Measurements from ENCODE around the gene GATC. TPM values are rescaled to one million over a fixed set of nuclear protein-coding genes. Genes with fewer than 3 reads are reported as not detected.

The GATC gene
- total and polyA plus RNA-seq, 2 of the 4 experiments (the other 2 are of a cell fraction) = 8.7 to 16.5 TPM

DNA sequence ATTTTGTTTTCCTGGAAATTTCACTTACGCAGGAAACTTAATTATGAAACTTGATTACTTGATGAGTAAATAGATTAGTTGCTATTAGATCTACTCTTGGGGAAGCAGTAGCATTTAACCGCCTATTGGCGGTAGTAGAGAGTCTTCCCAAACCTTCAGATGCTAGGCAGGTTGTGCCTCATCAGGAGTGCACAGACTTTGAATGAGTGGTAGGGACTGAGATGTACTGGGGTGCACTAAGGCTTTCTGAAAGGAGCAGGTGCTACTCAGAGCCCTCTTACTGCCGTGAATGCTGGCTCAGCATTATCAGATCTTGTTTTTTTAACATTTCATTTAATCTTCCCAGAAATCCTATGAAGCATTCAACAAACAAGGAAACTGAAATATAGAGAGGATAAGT lies 7.7 kb downstream of the GATC start:
- TF ChIP-seq RAD21 (IDR thresholded peaks at IDR 0.05; ENCODE audit: low read length) = peak; percentile 18; the same call in 1 of the 2 replicates
- TF ChIP-seq FOS (IDR thresholded peaks at IDR 0.05; ENCODE audit: low read depth, low read length) = no peak
- TF ChIP-seq, protein P1, sequence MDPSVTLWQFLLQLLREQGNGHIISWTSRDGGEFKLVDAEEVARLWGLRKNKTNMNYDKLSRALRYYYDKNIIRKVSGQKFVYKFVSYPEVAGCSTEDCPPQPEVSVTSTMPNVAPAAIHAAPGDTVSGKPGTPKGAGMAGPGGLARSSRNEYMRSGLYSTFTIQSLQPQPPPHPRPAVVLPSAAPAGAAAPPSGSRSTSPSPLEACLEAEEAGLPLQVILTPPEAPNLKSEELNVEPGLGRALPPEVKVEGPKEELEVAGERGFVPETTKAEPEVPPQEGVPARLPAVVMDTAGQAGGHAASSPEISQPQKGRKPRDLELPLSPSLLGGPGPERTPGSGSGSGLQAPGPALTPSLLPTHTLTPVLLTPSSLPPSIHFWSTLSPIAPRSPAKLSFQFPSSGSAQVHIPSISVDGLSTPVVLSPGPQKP (IDR thresholded peaks at IDR 0.05; ENCODE audit: borderline replicate concordance, low read depth, low read length) = no peak
- TF ChIP-seq MAFK (IDR thresholded peaks at IDR 0.05; ENCODE audit: low read depth, low read length) = peak; percentile 90
- TF ChIP-seq, protein P2, sequence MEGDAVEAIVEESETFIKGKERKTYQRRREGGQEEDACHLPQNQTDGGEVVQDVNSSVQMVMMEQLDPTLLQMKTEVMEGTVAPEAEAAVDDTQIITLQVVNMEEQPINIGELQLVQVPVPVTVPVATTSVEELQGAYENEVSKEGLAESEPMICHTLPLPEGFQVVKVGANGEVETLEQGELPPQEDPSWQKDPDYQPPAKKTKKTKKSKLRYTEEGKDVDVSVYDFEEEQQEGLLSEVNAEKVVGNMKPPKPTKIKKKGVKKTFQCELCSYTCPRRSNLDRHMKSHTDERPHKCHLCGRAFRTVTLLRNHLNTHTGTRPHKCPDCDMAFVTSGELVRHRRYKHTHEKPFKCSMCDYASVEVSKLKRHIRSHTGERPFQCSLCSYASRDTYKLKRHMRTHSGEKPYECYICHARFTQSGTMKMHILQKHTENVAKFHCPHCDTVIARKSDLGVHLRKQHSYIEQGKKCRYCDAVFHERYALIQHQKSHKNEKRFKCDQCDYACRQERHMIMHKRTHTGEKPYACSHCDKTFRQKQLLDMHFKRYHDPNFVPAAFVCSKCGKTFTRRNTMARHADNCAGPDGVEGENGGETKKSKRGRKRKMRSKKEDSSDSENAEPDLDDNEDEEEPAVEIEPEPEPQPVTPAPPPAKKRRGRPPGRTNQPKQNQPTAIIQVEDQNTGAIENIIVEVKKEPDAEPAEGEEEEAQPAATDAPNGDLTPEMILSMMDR (conservative IDR thresholded peaks at IDR 0.05; ENCODE audit: low read depth, low read length) = peak; percentile 56
- no peak for TF ChIP-seq MXI1 (IDR thresholded peaks at IDR 0.05; ENCODE audit: borderline replicate concordance, low read depth, low read length)
- no peak for TF ChIP-seq BHLHE40 (IDR thresholded peaks at IDR 0.05; ENCODE audit: low read depth, low read length)
- TF ChIP-seq NFE2L2 (IDR thresholded peaks at IDR 0.05; ENCODE audit: low read depth, low read length) = no peak
- TF ChIP-seq POLR2A (IDR thresholded peaks at IDR 0.05; ENCODE audit: low read depth, low read length) = no peak
- no peak for TF ChIP-seq RCOR1 (IDR thresholded peaks at IDR 0.05; ENCODE audit: insufficient replicate concordance, low read length)
- Histone ChIP-seq H4K20me1 (ENCODE audit: insufficient read depth, low read length) (peaks cover 14% of the 10 kb centered on the region; the same call in 1 of the 2 replicates), H2AK5ac (ENCODE audit: low read depth, low read length) (no peak overlapping the region), H3K14ac (replicated peaks; ENCODE audit: low read depth, low read length) (no peak overlapping the region), H2AFZ (replicated peaks; ENCODE audit: low read length, poor library complexity) (no peak overlapping the region), H4K5ac (ENCODE audit: low read depth, low read length) (no peak overlapping the region), H3K9ac (ENCODE audit: low read depth, low read length) (no peak overlapping the region), H3K9me1 (ENCODE audit: insufficient read depth, low read length) (no peaks in the 10 kb centered on the region), H3K27me3 (ENCODE audit: control insufficient read depth, insufficient read depth, low read length) (no peaks in the 10 kb centered on the region), H2BK120ac (ENCODE audit: low read depth, low read length) (no peak overlapping the region), H3K9me3 (ENCODE audit: control insufficient read depth, insufficient read depth, low read length) (no peaks in the 10 kb centered on the region), H2BK15ac (ENCODE audit: low read depth, low read length) (no peak overlapping the region), H2BK5ac (ENCODE audit: low read depth, low read length, poor library complexity, severe bottlenecking) (no peak overlapping the region), H3K4me2 (ENCODE audit: low read depth, low read length) (no peak overlapping the region), H3K79me1 (ENCODE audit: low read depth in 1 of 2, low read length in 2 of 2) (peaks cover 8 to 47% of the 10 kb centered on the region in 2 experiments), H4K8ac (ENCODE audit: low read depth in 2 of 2, low read length in 2 of 2) (no peak overlapping the region), H3K56ac (ENCODE audit: extremely low read depth, insufficient read depth, low read length) (no peak overlapping the region), H3K4me1 (ENCODE audit: control insufficient read depth, insufficient read depth, low read length) (no peaks in the 10 kb centered on the region), H2BK20ac (ENCODE audit: low read depth, low read length) (no peak overlapping the region), H3K4me3 (ENCODE audit: insufficient read depth, low read depth, low read length) (no peak overlapping the region), H2AK9ac (replicated peaks; ENCODE audit: low read depth, low read length, poor library complexity) (no peak overlapping the region), H3K27ac (ENCODE audit: insufficient read depth, low read length) (no peak overlapping the region), H3K4ac (ENCODE audit: low read depth, low read length) (no peak overlapping the region), H3K18ac (ENCODE audit: low read depth, low read length) (no peak overlapping the region), H4K91ac (ENCODE audit: insufficient read depth, low read depth, low read length) (no peak overlapping the region), H3K36me3 (ENCODE audit: control insufficient read depth, insufficient read depth, low read length) (peaks cover 40% of the 10 kb centered on the region), H3K23ac (ENCODE audit: low read depth, low read length) (no peak overlapping the region)
- 100% methylated on average over 1 of the region's 4 CpGs; no CpG with 5 or more reads in 1 of the 2 experiments for WGBS, 2 experiments (ENCODE audit: extremely low coverage in 2 of 2, insufficient read length in 1 of 2)
- peak; percentile 19 for DNase-seq
- in situ Hi-C loops (cut with MboI; ENCODE audit: low sequenced_read_pairs) = no loop called here
- ChIA-PET POLR2A (ENCODE audit: unreplicated experiment) (interaction anchor here (0.6 kb wide), 1 partner anchor 130 kb away, joined by 4 read pairs; no protein-coding TSS in a partner anchor), CTCF (interaction anchor here (1.4 kb wide), 1 partner anchor 13 kb away, joined by 3 read pairs; no protein-coding TSS in a partner anchor)
- BruUV-seq (replicated peaks) = no TSS peak
- ATAC-seq (ENCODE audit: low read depth) = peak; percentile 68
- intact Hi-C loops (cut with micrococcal nuclease) = no loop called here
- dilution Hi-C loops (cut with HindIII; ENCODE audit: low sequenced_read_pairs, unreplicated experiment) = no loop called here
